Stimulated activated CD8-positive, alpha-beta memory T cell treated with anti-CD3 and anti-CD28 coated beads, Interleukin-7, amount 100 ng/mL, for 4 hours (primary cell): ENCODE data around the gene FAM234B.

ENCODE experiments used
- DNase-seq, 2 donors: peaks; one replicate each; pipeline ENCODE4 v3.0.0-alpha.2; 2020; ENCODE audit warnings: low read depth in 2 of 2

Gene FAM234B

DNA sequence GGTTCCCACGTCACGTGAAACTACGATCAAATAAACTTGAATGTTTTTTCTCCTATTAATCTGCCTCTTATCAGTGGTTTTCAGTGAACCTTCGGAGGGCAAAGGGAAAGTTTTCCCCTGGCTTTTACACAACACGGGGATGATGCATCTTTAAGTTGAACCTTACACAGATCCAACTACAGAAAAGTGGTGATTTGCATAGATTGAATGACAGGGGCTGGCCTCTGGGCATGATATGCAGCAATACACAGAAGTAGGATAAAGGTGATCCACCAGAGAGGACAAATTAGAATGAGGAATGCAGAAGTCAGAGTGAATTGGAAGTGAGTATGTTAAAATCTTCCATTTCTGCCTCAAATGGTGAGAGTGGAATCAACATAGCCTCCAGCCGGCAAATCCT lies 47.7 kb downstream of the FAM234B start:
- DNase-seq: no peak

GRCh38 chr12:13093191-13093847 lies 49.1 kb downstream of the FAM234B start:
- no peak for DNase-seq

- DNase-seq: no peak
These were observed 49.7 kb downstream of the FAM234B start for GRCh38 chr12:13093848-13094220.

DNA sequence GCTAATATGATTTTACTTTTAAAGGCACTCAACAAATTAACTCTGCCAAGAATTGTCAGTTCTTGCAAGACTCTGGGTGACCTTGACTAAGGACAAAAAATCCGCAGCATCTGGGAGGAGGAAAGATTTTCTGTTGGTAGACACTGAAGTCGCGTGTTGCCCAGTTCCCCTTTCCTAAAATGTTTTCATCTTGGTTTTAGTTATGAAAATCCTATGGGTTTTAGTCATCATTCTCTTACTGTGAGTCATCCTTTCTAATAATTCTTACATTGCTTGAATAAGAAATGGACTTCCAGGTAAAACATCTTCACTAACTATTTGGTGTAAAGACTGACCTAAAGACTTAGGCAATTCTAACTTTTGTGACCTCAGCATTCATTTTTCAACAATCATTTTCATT lies 50.2 kb downstream of the FAM234B start:
- DNase-seq: no peak

GRCh38 chr12:13095266-13095995 lies 51.2 kb downstream of the FAM234B start:
- no peak for DNase-seq

- no peak for DNase-seq
These were observed 53.4 kb downstream of the FAM234B start for GRCh38 chr12:13097491-13098011.

- no peak for DNase-seq
These were observed 55.1 kb downstream of the FAM234B start for GRCh38 chr12:13099066-13099843.

GRCh38 chr12:13099844-13100604 lies 55.8 kb downstream of the FAM234B start:
- no peak for DNase-seq

- no peak for DNase-seq
These were observed 56.4 kb downstream of the FAM234B start for GRCh38 chr12:13100605-13100881.

- DNase-seq: peak; percentile 82 to 93
These were observed 56.9 kb downstream of the FAM234B start for GRCh38 chr12:13100882-13101769.

DNA sequence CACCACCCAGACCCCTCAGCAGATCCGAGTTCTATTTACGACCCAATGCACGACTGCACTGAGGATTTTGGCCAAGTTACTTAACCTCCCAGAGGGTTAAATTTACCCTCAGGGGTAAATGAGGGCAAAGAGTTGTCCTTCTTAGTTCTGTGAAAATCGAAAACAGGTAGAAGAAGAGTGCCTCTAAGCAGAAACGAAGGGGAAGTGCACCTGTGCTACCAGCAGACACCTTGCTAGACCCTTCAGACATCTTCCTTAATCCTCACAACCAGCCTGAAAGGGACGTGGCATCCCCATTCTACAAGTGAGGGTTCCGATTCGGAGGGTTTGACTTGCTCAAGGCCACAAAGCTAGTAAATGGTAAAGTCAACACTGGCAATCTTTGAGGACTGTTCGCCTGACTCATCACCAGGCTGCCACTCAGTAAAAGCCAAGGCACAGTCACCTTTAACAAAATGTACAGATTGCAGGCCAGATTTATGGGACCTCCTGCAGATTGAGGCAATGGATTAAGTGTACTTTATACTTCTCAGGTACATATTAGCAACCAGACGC lies 57.7 kb downstream of the FAM234B start:
- DNase-seq: no peak

- DNase-seq: no peak
These were observed 58.4 kb downstream of the FAM234B start for GRCh38 chr12:13102461-13103195.

- no peak for DNase-seq
These were observed 59.3 kb downstream of the FAM234B start, which contains the start of gene GSG1 for GRCh38 chr12:13103391-13104033. Gene GSG1 (minus strand): TSS chr12:13103667. CDS start chr12:13103512, 155 bp downstream.

- no peak for DNase-seq
These were observed 60.2 kb downstream of the FAM234B start for GRCh38 chr12:13104409-13104808.

GRCh38 chr12:13105781-13106180 lies 61.6 kb downstream of the FAM234B start:
- DNase-seq: no peak

- no peak for DNase-seq
These were observed 62.5 kb downstream of the FAM234B start for GRCh38 chr12:13106666-13107065.

- DNase-seq: no peak
These were observed 68.8 kb downstream of the FAM234B start for GRCh38 chr12:13112968-13113367.

- DNase-seq: no peak
These were observed 70.3 kb downstream of the FAM234B start for GRCh38 chr12:13114251-13115052.
